Psoas muscle (tissue), 8 donors: Measurements from ENCODE around the gene CLCN4. TPM values are rescaled to one million over a fixed set of nuclear protein-coding genes. Genes with fewer than 3 reads are reported as not detected.
A peak's percentile ranks its signal among the peaks of the same experiment; 100 is the strongest.

ENCODE experiments used
- ATAC-seq, 4 donors: fragments of 200-7000 bp; cut with Tn5 transposase; one replicate each; pipeline ENCODE4 v1.9.1; 2020; ENCODE audit warnings: moderate library complexity in 3 of 4, mild to moderate bottlenecking in 2 of 4
- DNase-seq, 2 donors: peaks; one replicate each; pipeline ENCODE4 v3.0.0-alpha.2; 2020
- H3K27ac ChIP-seq: fragments of 200-600 bp; one replicate; pipeline ENCODE4 v1.8.0; 2022
- H3K27me3 ChIP-seq, 3 donors: fragments of 200-600 bp in 1 of 3; one replicate each; pipeline versions ENCODE4 v1.6.1 to v1.8.0; 2013 to 2022; ENCODE audit warnings: low read length in 2 of 3, mild to moderate bottlenecking in 2 of 3, moderate library complexity in 1 of 3; ENCODE audit not compliant: insufficient read depth in 3 of 3
- H3K36me3 ChIP-seq, 2 donors: fragments of 200-600 bp in 1 of 2; one replicate each; pipeline versions ENCODE4 v1.6.1 to v1.8.0; 2013 to 2022; ENCODE audit warnings: low read depth in 1 of 2, mild to moderate bottlenecking in 1 of 2, moderate library complexity in 1 of 2; ENCODE audit not compliant: insufficient read depth in 1 of 2
- H3K4me1 ChIP-seq: fragments of 200-600 bp; one replicate; pipeline ENCODE4 v1.8.0; 2022
- H3K4me3 ChIP-seq: fragments of 200-600 bp; one replicate; pipeline ENCODE4 v1.8.0; 2022; ENCODE audit warnings: mild to moderate bottlenecking
- H3K9me3 ChIP-seq: fragments of 200-600 bp; one replicate; pipeline ENCODE4 v1.8.0; 2022
- CTCF ChIP-seq: fragments of 200-600 bp; IDR thresholded peaks from one replicate; pipeline ENCODE4 v1.8.0; 2022; ENCODE audit warnings: antibody characterized with exemption
- WGBS, 3 donors: extraction: QIAGEN DNeasy Blood & Tissue Kit; methylation state at CpG; one replicate each; pipeline versions ENCODE4 v1.1.6 to v1.1.7; 2013; 5-methylcytosine and 5-hydroxymethylcytosine counted together
- intact Hi-C, 2 donors: fragments of 100-400 bp; cut with DNase I; formaldehyde crosslinking; loops; one replicate each; pipeline versions ENCODE4 v1.11.0 to v1.14.2; 2022
- polyA plus RNA-seq, 3 donors: library from polyadenylated mRNA; stranded (reverse); fragments of 200-250 nt; gene quantifications; one replicate each; pipeline ENCODE4 v1.2.3, GENCODE V29; 2013
- total RNA-seq, 4 donors: library from RNA; stranded (reverse); fragmentation: NEBNext Ultra II Directional in 2 of 4; extraction: Animal tissue kit (Norgen Biotek cat#: 25700) in 2 of 4; gene quantifications; one replicate each; pipeline versions ENCODE4 v1.2.1 to v1.2.4, GENCODE V29; 2021 to 2023
- donor health status: healthy with polysubstance abuse.
- donor health status: DM: no; HTN: no; CAD: no; lungs with moderate emphysema.
- donor health status: Bipolar disorder and iron deficiency.
- donor health status: healthy.
- donor health status: DM: yes; HTN: yes; CAD: no.
- donor health status: DM: no; HTN: no; CAD: no.
- donor health status: DM: no; HTN: no; CAD: no.
- donor health status: DM: yes; HTN: yes; CAD: no.

Gene CLCN4
- total and polyA plus RNA-seq, 7 donors = 4.1 to 75.9 (median 53.8) TPM

GRCh38 chrX:10174810-10175209 lies 18.0 kb downstream of the CLCN4 start:
- peaks cover 0 to 3% (median 0%) of the 10 kb centered on the region in 3 donors for H3K27me3 ChIP-seq
- WGBS, 3 donors = 64 to 98% (median 81%) methylated on average over 7 of the region's 7 CpGs
- H3K4me1 ChIP-seq = peaks cover 19% of the 10 kb centered on the region
- H3K4me3 ChIP-seq = no peak overlapping the region
- H3K27ac ChIP-seq = peak overlapping the region; percentile 64
- H3K9me3 ChIP-seq = no peaks in the 10 kb centered on the region
- H3K36me3 ChIP-seq = no peaks in the 10 kb centered on the region
- no peak for TF ChIP-seq CTCF
- intact Hi-C loops = loop anchor here in 1 of 2 donors (10.0 kb wide), 1 partner anchor 60 kb away; no protein-coding TSS in a partner anchor
- DNase-seq (no peak), ATAC-seq (no peak)

GRCh38 chrX:10175319-10175871 lies 18.6 kb downstream of the CLCN4 start:
- ATAC-seq = peak in 2 of 4 donors; percentile 5 to 23
- peaks cover 19% of the 10 kb centered on the region for H3K4me1 ChIP-seq
- H3K27me3 ChIP-seq = peaks cover 0 to 3% (median 0%) of the 10 kb centered on the region in 3 donors
- no peak overlapping the region for H3K4me3 ChIP-seq
- 32 to 68% (median 47%) methylated on average over 8 of the region's 8 CpGs for WGBS, 3 donors
- no peak for DNase-seq
- no peaks in the 10 kb centered on the region for H3K36me3 ChIP-seq
- intact Hi-C loops = loop anchor here in 1 of 2 donors (10.0 kb wide), 1 partner anchor 59 kb away; no protein-coding TSS in a partner anchor
- peak overlapping the region; percentile 64 for H3K27ac ChIP-seq
- TF ChIP-seq CTCF = no peak
- no peaks in the 10 kb centered on the region for H3K9me3 ChIP-seq

- H3K27me3 ChIP-seq = peaks cover 0 to 3% (median 0%) of the 10 kb centered on the region in 3 donors
- no peaks in the 10 kb centered on the region for H3K36me3 ChIP-seq
- no peak overlapping the region for H3K4me3 ChIP-seq
- no peaks in the 10 kb centered on the region for H3K9me3 ChIP-seq
- peak overlapping the region; percentile 64 for H3K27ac ChIP-seq
- WGBS, 3 donors = 18 to 46% (median 39%) methylated on average over 15 to 16 of the region's 16 CpGs
- peaks cover 19% of the 10 kb centered on the region for H3K4me1 ChIP-seq
- TF ChIP-seq CTCF = no peak
- ATAC-seq (peak; percentile 29 to 64 (median 50)), DNase-seq (no peak)
- intact Hi-C loops = loop anchor here in 1 of 2 donors (10.0 kb wide), 1 partner anchor 58 kb away; no protein-coding TSS in a partner anchor
These were observed 19.6 kb downstream of the CLCN4 start for GRCh38 chrX:10176121-10177003.

GRCh38 chrX:10177004-10177396 lies 20.2 kb downstream of the CLCN4 start:
- DNase-seq = no peak
- intact Hi-C loops = loop anchor here in 1 of 2 donors (10.0 kb wide), 1 partner anchor 58 kb away; no protein-coding TSS in a partner anchor
- no peak for TF ChIP-seq CTCF
- Histone ChIP-seq H3K4me3 (no peak overlapping the region), H3K27ac (peak overlapping the region; percentile 64), H3K27me3 (peaks cover 0 to 3% (median 0%) of the 10 kb centered on the region in 3 donors), H3K36me3 (no peaks in the 10 kb centered on the region), H3K4me1 (peaks cover 19% of the 10 kb centered on the region), H3K9me3 (no peaks in the 10 kb centered on the region)
- no peak for ATAC-seq
- 50 to 71% (median 61%) methylated on average over 7 of the region's 7 CpGs for WGBS, 3 donors
